HG03571 (cell line): ENCODE data around the gene TAF4.

ENCODE experiments used
- ATAC-seq: cut with Tn5 transposase; IDR thresholded peaks from one replicate; pipeline ENCODE4 v1.9.1; 2021; ENCODE audit not compliant: unreplicated experiment

The TAF4 gene

DNA sequence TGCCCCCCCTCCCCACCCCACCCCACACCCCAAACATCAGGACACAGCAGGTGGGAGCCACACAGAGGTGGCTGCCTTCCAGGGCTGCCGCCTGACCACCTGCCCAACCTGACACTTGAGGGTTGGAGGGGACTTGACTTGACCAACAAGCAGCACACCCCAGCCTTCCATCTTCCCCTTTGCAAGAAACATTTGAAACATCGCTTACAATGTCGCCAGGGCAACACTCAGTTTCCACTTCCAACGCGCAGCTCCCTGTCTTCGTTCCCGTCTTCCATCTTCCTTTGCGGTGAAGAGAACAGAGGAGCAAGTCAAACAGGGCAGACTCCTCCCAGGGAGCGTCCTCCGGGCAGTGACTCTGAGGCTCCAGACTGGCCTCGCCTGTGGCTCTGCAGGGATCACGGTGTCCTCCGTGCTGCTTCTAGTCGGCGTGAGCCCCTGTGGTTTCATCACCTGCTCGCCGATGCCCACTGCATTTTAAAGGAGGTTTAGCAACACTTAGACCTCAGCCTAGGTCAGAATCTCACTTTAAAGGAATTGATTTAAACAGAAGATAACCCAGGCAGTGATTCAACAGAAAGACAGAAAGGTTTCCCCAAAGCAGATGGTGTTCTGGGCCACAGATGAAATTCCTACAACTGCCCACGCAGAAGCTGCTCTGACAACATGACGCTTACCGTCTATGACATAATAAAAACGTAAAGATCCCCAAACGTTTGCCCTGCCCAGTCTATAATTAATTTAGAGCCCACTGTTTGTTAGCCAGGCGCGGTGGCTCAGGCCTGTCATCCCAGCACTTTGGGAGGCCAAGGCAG lies 130.8 kb downstream of the TAF4 start:
- ATAC-seq, result no peak

- no peak for ATAC-seq
Measured at GRCh38 chr20:61933951-61934715, 131.5 kb downstream of the TAF4 start.

DNA sequence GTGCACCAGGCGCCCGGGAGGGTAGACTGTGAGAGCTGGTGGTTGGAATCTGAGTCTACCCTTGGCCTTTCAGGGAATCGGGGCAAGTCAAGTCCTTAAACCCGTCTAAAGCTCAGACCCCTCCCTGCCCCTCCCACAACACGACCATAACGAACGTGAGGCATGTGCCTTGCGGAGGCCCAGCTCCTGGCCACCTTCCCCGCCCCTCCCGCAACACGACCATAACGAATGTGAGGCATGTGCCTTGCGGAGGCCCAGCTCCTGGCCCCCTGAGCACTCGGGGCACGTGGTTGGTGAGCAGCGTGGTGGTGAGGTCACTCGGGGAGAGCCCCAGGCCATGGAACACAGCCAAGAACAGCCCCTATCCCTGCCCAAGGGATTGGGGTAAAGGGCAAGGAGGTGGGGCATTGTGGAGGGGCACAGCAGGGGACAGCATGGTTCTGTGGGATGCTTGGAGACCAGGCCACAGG lies 132.2 kb downstream of the TAF4 start:
- no peak for ATAC-seq

DNA sequence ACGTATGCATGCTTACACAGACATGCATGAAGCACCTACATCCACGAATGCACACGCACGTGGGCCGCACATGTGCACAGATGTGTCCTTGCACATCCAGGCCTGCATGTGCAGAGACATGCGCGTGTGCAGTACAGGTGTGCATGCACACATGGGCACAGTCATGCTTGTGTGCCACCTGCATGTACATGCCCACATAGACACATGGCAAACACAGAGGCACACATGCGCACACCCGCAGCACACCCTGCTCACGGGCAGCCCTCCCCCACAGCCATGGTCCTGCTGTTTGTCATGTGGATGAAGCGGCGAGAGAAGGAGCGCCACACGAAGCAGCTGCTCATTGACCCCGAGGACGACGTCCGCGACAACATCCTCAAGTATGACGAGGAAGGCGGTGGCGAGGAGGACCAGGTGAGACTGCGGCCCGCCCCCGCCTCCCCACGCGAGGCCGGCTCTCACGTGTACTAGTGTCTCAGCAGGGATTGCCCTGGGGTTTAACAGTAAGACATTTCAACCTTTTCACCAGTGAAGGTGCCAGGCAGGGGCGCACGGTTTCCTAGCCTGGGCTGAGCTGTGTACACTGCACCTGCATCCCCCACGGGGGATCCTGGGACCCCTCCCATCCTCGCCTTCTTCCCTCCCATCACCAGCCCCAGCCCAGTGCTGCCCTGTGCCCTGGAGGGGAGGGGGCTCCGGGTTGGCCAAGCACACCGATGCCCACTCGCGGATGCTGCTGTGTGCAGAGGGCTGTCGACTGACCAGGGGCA lies 132.8 kb downstream of the TAF4 start:
- no peak for ATAC-seq

GRCh38 chr20:61932199-61932592 lies 133.5 kb downstream of the TAF4 start:
- no peak for ATAC-seq

DNA sequence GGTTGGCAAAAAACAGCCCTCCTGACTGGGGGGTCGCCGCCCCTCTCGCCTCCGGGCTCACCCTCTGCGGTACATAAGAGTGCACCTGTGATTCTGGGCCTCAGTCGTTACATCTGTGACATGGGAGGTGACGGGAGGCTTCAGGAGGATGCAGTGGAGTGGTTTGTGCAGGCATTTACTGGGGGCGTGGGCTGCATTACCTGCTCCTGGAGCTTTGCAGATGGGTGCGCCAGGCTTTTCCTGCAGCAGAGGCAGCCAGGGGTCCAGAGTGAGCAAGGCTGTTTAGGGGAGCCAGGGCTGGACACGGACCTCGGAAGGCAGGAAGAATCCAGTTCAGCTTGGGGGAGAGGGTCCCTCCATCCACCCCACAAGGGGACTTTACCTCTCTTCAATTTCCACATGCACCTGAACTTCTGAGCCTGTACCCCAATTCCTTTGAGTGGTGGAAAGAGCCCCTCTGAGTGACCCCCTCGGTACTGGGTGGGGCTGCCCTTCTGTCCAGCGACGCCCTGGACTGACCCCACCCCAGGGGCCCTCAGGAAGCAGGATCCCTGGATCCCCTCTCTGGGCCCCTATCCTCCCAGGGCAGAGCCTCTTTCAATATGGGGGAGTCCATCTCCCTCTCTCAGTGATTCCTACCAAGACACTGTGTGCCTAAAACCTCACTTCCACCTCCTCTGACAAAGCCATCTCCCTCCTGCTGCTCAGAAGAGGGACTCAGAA lies 134.0 kb downstream of the TAF4 start:
- no peak for ATAC-seq

DNA sequence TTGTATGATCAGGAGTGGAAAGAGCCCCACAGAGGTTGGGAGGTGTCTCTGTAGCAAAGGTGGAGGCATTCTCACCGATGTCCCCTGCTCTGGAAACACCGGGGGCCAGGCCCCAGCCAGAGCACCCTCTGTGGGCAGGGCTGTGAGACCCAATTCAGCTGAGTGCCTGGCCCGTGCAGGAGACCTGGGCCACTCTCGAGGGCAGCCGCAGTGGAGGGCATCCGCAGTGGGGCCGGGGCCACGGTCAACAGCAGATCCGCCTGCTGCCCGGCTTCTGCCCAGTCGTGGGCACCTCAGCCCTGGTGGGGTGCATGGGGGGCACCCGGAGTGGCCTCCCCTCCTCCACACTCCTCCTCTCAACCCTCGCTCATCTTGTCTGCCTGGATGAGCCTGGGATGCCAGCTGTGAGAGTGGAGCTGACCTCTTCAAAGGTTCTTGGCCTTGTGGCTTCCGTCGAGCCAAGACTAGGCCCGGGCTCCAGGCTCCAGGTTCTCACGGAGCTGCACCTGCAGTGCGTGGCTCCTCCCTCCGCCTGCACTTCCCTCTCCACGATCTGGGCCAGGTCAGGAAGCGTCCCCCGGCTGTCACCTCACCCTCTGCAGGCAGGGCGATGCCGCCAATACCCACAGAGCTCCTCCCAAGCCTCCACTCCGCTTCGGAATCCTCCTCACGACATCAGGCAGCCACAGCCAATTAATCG lies 134.8 kb downstream of the TAF4 start:
- no peak for ATAC-seq

DNA sequence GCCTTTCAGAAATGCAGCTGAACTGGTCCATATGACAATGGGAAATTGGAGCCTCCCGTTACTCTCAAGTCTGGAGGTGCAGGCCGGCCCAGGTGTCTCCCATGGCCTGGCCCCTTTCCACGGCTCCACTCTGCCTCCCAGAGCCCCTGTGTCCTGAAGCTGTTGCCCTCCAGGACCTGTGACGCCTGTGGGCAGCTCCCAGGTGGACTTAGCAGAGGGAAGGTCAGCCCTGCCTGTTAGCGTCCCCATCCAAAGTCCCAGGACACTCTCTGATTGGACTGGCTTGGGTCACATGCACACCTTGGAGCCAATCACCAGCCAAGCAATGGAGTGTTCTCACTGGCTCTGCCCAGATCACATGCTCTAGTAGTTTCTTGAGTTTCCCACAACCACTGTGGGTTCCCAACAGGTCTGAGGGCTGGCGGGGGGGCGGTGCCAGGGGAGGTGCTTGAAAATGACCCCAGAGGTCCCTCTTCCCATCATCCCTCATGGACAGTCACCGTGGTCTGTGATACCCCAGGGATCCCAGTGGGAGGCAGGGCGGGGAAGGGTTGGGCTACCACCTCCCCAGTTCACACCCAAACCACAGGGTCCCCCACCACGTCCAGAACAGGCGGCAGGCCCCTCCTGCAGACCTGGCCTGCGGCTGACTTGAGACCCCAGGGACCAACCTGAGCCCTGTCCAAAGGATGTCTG lies 135.6 kb downstream of the TAF4 start:
- ATAC-seq, result no peak

- ATAC-seq, result no peak
Measured at GRCh38 chr20:61929561-61929960, 136.1 kb downstream of the TAF4 start.

GRCh38 chr20:61927826-61928541 lies 137.7 kb downstream of the TAF4 start:
- no peak for ATAC-seq

GRCh38 chr20:61927193-61927825 lies 138.4 kb downstream of the TAF4 start:
- ATAC-seq, result no peak

- no peak for ATAC-seq
Measured at GRCh38 chr20:61926796-61927192, 138.9 kb downstream of the TAF4 start.

- no peak for ATAC-seq
Measured at GRCh38 chr20:61926253-61926613, 139.4 kb downstream of the TAF4 start.

DNA sequence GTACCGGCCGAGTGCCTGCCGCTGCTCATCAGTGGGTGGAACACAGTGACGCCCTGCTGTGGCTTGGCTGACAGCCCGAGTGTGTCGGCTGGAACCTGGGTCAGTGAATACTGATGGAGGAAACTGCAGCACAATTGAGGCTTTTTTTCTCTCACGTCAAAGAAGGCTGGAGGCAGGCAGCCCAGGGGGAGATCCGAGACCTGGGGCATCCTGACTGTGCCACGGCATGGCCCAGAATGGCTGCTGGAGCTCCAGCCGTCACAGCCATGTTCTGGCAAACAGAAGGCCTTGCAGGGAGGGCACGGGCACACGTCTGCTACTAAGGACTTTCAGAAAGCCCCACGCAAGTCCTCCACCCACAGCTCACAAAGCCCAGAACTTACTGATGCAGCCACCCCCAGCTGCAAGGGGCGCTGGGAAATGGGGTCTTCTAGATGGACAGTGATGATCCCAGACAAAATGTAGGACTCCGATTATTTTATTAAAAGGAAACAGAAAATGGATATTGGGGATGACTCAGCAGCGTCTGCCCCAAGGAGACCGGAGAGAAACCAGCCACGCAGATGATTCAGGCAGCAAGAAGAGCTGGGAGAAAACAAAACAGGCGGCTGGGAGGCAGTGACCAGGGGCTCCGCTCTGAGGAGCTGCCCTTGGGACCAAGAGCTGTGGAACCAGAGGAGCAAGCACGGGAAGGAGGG lies 140.0 kb downstream of the TAF4 start:
- no peak for ATAC-seq

DNA sequence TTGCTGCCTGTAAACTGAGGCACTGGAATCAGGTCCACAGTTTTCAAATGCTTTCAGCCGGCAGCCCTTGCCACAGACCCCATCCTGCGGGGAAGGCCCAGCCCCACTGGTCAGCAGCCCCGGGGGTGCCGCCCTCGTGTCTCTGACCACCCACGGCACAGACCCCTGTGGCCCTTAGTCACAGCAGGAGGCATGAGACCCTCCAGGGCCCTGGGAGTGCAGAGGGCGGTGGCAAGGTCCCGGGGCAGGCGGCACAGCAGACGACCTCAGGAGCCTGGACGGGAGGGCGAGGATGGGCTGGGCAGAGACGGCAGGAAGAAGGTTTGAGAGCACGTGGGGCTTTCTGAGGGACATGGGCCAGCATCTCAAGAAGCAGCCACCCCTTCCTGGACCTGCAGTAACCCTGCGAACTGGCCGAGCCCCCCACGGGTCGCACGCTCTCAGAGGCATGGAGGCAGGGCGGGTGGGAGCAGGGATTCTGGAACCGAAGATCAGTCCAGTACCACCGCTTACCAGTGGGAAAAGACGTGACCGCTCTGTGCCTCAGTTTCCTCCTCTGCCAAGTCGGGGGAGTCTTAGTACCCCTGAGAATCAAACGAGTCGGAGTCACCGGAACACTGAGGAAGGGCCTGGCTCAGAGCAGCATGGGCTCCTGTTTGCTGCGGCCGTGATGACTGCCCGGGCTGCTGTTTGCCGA lies 140.7 kb downstream of the TAF4 start:
- ATAC-seq, result no peak
